Measurements from ENCODE around the gene FOLR1. TPM values are rescaled to one million over a fixed set of nuclear protein-coding genes. Genes with fewer than 3 reads are reported as not detected.
"Not testable (repeated sequence)": the region's sequence is repeated elsewhere in the genome, so short reads cannot be mapped to it uniquely, and the experiment has no call there.

FOLR1 gene
- polyA plus RNA-seq (2013, experiment 1 of 4) = 8.9 TPM
- polyA plus RNA-seq (2013, experiment 2 of 4) = 11.7 TPM
- polyA plus RNA-seq (2013, experiment 3 of 4) = 8.1 TPM
- polyA plus RNA-seq (2013, experiment 4 of 4) = 8.3 TPM

DNA sequence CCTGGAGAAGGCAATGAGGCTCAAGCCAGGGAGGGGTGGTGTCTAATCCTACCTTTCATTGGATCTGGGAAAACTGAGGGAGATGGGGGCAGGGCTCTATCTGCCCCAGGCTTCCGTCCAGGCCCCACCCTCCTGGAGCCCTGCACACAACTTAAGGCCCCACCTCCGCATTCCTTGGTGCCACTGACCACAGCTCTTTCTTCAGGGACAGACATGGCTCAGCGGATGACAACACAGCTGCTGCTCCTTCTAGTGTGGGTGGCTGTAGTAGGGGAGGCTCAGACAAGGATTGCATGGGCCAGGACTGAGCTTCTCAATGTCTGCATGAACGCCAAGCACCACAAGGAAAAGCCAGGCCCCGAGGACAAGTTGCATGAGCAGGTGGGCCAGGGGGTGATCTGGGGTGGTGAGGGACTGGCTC, at the start of gene FOLR1:
Gene FOLR1 (plus strand): TSS at position 180 of the 421 bp plus-strand sequence. CDS start 34 bp downstream, at position 214.
- WGBS, 2 experiments = 61 to 72% methylated on average over 5 of the region's 5 CpGs
- peaks cover 21% of the 10 kb centered on the region for H3K4me1 ChIP-seq (ENCODE audit: control insufficient read depth, insufficient read depth, low read length)
- no peaks in the 10 kb centered on the region for H3K9me3 ChIP-seq (ENCODE audit: control insufficient read depth, low read length)
- no peaks in the 10 kb centered on the region for H3K27me3 ChIP-seq (ENCODE audit: control insufficient read depth, insufficient read depth, low read length, poor library complexity, severe bottlenecking)
- H3K27ac ChIP-seq (ENCODE audit: insufficient read depth, low read depth, low read length, poor library complexity, severe bottlenecking) = no peak within 1 kb of the TSS
- H3K4me3 ChIP-seq (ENCODE audit: insufficient read depth, low read depth, low read length) = no peak within 1 kb of the TSS
- no peaks in the 10 kb centered on the region for H3K36me3 ChIP-seq (ENCODE audit: control insufficient read depth, insufficient read depth, low read length)

- H3K4me3 ChIP-seq (ENCODE audit: insufficient read depth, low read depth, low read length); H3K27ac ChIP-seq (ENCODE audit: insufficient read depth, low read depth, low read length, poor library complexity, severe bottlenecking); H3K27me3 ChIP-seq (ENCODE audit: control insufficient read depth, insufficient read depth, low read length, poor library complexity, severe bottlenecking); H3K36me3 ChIP-seq (ENCODE audit: control insufficient read depth, insufficient read depth, low read length); H3K9me3 ChIP-seq (ENCODE audit: control insufficient read depth, low read length); H3K4me1 ChIP-seq (ENCODE audit: control insufficient read depth, insufficient read depth, low read length): not testable (repeated sequence)
- no CpG with 5 or more reads among the region's 1 CpG for WGBS, 2 experiments
Measured at GRCh38 chr11:72142543-72142942, 49.4 kb upstream of the FOLR1 start.

DNA sequence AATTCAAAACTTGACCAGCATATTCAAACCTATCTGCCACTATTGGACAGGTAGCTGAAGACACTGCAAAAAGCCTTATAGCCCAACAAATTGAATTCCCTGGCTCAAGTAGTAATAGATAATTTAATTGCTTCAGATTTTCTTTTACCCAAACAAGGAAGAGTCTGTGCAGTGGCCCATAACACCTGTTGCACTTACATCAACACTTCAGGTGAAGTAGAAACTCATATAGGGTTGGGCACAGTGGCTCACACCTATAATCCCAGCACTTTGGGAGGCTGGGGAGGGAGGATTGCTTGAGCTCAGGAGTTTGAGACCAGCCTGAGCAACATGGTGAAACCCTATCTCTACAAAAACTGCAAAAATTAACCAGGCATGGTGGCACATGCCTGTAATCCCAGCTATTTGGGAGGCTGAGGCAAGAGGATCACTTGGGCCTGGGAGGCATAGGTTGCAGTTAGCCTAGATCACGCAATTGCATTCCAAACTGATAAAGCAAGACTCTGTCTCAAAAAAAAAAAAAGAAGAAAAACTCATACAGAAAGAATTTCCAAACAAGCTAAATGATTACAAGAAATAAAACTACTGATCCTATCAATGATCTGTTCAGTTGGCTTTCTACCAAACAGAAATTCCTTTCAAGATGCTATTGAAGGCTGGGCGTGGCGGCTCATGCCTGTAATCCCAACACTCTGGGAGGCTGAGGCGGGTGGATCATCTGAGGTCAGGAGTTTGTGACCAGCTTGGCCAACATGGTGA, 47.0 kb upstream of the FOLR1 start:
- no peak overlapping the region for H3K4me3 ChIP-seq (ENCODE audit: insufficient read depth, low read depth, low read length)
- H3K36me3 ChIP-seq (ENCODE audit: control insufficient read depth, insufficient read depth, low read length) = no peaks in the 10 kb centered on the region
- no peak overlapping the region for H3K27ac ChIP-seq (ENCODE audit: insufficient read depth, low read depth, low read length, poor library complexity, severe bottlenecking)
- no peaks in the 10 kb centered on the region for H3K27me3 ChIP-seq (ENCODE audit: control insufficient read depth, insufficient read depth, low read length, poor library complexity, severe bottlenecking)
- no peaks in the 10 kb centered on the region for H3K4me1 ChIP-seq (ENCODE audit: control insufficient read depth, insufficient read depth, low read length)
- H3K9me3 ChIP-seq (ENCODE audit: control insufficient read depth, low read length) = no peaks in the 10 kb centered on the region
- 90 to 92% methylated on average over 4 of the region's 4 CpGs for WGBS, 2 experiments

DNA sequence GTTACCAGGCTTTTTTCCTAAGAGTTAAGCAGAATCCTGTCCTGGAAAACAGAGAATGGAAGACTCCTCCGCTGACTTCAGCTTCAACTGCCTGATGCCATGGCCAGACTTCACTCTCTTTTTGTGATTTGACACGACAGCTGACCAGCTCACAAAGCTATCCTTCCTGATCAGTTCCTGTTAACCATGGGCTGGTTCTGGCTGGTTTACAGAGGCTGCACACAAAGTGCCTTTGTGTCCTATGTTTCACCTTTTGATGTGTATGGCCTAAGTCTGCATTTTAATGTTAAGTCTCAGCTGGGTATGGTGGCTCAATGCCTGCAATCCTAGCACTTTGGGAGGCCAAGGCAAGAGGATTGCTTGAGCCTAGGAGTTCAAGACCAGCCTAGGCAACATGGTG, 45.3 kb upstream of the FOLR1 start:
- WGBS, 2 experiments = 40 to 43% methylated on average over 2 of the region's 2 CpGs
- Histone ChIP-seq H3K4me3 (ENCODE audit: insufficient read depth, low read depth, low read length) (no peak overlapping the region), H3K27me3 (ENCODE audit: control insufficient read depth, insufficient read depth, low read length, poor library complexity, severe bottlenecking) (no peaks in the 10 kb centered on the region), H3K27ac (ENCODE audit: insufficient read depth, low read depth, low read length, poor library complexity, severe bottlenecking) (no peak overlapping the region), H3K36me3 (ENCODE audit: control insufficient read depth, insufficient read depth, low read length) (no peaks in the 10 kb centered on the region), H3K9me3 (ENCODE audit: control insufficient read depth, low read length) (no peaks in the 10 kb centered on the region), H3K4me1 (ENCODE audit: control insufficient read depth, insufficient read depth, low read length) (no peaks in the 10 kb centered on the region)

GRCh38 chr11:72150882-72151281, 41.1 kb upstream of the FOLR1 start:
- no peaks in the 10 kb centered on the region for H3K27me3 ChIP-seq (ENCODE audit: control insufficient read depth, insufficient read depth, low read length, poor library complexity, severe bottlenecking)
- no peaks in the 10 kb centered on the region for H3K9me3 ChIP-seq (ENCODE audit: control insufficient read depth, low read length)
- no peaks in the 10 kb centered on the region for H3K36me3 ChIP-seq (ENCODE audit: control insufficient read depth, insufficient read depth, low read length)
- H3K27ac ChIP-seq (ENCODE audit: insufficient read depth, low read depth, low read length, poor library complexity, severe bottlenecking) = no peak overlapping the region
- H3K4me3 ChIP-seq (ENCODE audit: insufficient read depth, low read depth, low read length) = no peak overlapping the region
- no peaks in the 10 kb centered on the region for H3K4me1 ChIP-seq (ENCODE audit: control insufficient read depth, insufficient read depth, low read length)
- WGBS, 2 experiments = 91% methylated on average over 4 of the region's 4 CpGs

DNA sequence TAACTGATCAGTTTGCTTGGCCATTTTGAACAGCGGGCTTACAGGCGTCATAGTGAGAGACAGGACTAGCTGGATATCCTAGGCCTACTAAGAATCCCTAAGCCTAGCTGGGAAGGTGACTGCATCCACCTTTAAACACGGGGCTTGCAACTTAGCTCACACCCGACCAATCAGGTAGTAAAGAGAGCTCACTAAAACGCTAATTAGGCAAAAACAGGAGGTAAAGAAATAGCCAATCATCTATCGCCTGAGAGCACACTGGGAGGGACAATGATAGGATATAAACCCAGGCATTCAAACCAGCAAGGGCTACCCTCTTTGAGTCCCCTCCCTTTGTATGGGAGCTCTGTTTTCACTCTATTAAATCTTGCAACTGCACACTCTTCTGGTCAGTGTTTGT, 38.1 kb upstream of the FOLR1 start:
- not testable (repeated sequence) for H3K9me3 ChIP-seq (ENCODE audit: control insufficient read depth, low read length); H3K4me3 ChIP-seq (ENCODE audit: insufficient read depth, low read depth, low read length); H3K36me3 ChIP-seq (ENCODE audit: control insufficient read depth, insufficient read depth, low read length); H3K27me3 ChIP-seq (ENCODE audit: control insufficient read depth, insufficient read depth, low read length, poor library complexity, severe bottlenecking); H3K4me1 ChIP-seq (ENCODE audit: control insufficient read depth, insufficient read depth, low read length); H3K27ac ChIP-seq (ENCODE audit: insufficient read depth, low read depth, low read length, poor library complexity, severe bottlenecking)
- WGBS, 2 experiments = 91 to 97% methylated on average over 6 of the region's 6 CpGs

GRCh38 chr11:72154816-72155215, 37.1 kb upstream of the FOLR1 start:
- no peaks in the 10 kb centered on the region for H3K9me3 ChIP-seq (ENCODE audit: control insufficient read depth, low read length)
- H3K36me3 ChIP-seq (ENCODE audit: control insufficient read depth, insufficient read depth, low read length) = no peaks in the 10 kb centered on the region
- H3K27me3 ChIP-seq (ENCODE audit: control insufficient read depth, insufficient read depth, low read length, poor library complexity, severe bottlenecking) = no peaks in the 10 kb centered on the region
- H3K4me3 ChIP-seq (ENCODE audit: insufficient read depth, low read depth, low read length) = no peak overlapping the region
- H3K27ac ChIP-seq (ENCODE audit: insufficient read depth, low read depth, low read length, poor library complexity, severe bottlenecking) = no peak overlapping the region
- no peaks in the 10 kb centered on the region for H3K4me1 ChIP-seq (ENCODE audit: control insufficient read depth, insufficient read depth, low read length)
- 89 to 92% methylated on average over 3 of the region's 3 CpGs for WGBS, 2 experiments

- no peaks in the 10 kb centered on the region for H3K27me3 ChIP-seq (ENCODE audit: control insufficient read depth, insufficient read depth, low read length, poor library complexity, severe bottlenecking)
- no peak overlapping the region for H3K4me3 ChIP-seq (ENCODE audit: insufficient read depth, low read depth, low read length)
- no peak overlapping the region for H3K27ac ChIP-seq (ENCODE audit: insufficient read depth, low read depth, low read length, poor library complexity, severe bottlenecking)
- no peaks in the 10 kb centered on the region for H3K36me3 ChIP-seq (ENCODE audit: control insufficient read depth, insufficient read depth, low read length)
- 93 to 95% methylated on average over 4 of the region's 4 CpGs for WGBS, 2 experiments
- H3K9me3 ChIP-seq (ENCODE audit: control insufficient read depth, low read length) = no peaks in the 10 kb centered on the region
- H3K4me1 ChIP-seq (ENCODE audit: control insufficient read depth, insufficient read depth, low read length) = no peaks in the 10 kb centered on the region
Measured at GRCh38 chr11:72155751-72156150, 36.2 kb upstream of the FOLR1 start.

DNA sequence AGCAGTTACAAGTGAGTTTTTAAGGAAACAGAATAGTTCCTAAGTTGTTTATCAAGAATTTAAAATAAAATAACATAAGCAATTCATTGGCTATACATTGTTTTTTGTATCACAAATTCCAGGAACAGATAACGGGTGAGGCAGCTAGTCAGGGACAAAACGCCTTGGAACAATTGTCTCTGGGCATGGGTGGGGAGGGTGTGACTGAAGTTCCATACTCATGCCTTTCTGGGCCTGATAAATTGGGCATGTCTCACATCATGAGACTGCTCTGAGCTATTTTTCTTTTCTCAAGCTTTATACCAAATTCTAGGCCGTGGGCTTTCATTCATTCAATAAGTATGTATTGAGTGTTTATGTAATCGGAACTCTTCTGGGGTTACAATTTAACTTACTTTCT, 34.8 kb upstream of the FOLR1 start:
- Histone ChIP-seq H3K9me3 (ENCODE audit: control insufficient read depth, low read length) (no peaks in the 10 kb centered on the region), H3K27me3 (ENCODE audit: control insufficient read depth, insufficient read depth, low read length, poor library complexity, severe bottlenecking) (no peaks in the 10 kb centered on the region), H3K36me3 (ENCODE audit: control insufficient read depth, insufficient read depth, low read length) (no peaks in the 10 kb centered on the region), H3K4me3 (ENCODE audit: insufficient read depth, low read depth, low read length) (no peak overlapping the region), H3K27ac (ENCODE audit: insufficient read depth, low read depth, low read length, poor library complexity, severe bottlenecking) (no peak overlapping the region), H3K4me1 (ENCODE audit: control insufficient read depth, insufficient read depth, low read length) (no peaks in the 10 kb centered on the region)
- 84 to 95% methylated on average over 3 to 4 of the region's 4 CpGs for WGBS, 2 experiments

DNA sequence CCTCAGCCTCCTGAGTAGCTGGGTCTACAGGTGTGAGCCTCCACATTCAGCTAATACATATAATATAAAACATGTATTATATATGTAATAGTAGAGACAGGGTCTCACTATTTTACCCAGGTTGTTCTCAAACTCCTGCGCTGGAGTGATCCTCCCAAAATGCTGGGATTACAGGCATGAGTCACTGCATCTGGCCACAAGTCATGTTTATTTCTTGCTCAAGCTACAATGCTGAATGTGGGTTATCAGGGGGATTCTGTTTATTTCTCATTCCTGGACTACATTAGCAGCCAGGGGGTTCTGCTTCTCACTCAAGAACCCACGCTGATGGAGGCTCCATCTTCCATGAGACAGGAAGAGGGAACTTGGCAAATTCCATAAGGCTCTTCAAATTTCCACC, 31.6 kb upstream of the FOLR1 start:
- Histone ChIP-seq H3K9me3 (ENCODE audit: control insufficient read depth, low read length) (no peaks in the 10 kb centered on the region), H3K27ac (ENCODE audit: insufficient read depth, low read depth, low read length, poor library complexity, severe bottlenecking) (no peak overlapping the region), H3K36me3 (ENCODE audit: control insufficient read depth, insufficient read depth, low read length) (no peaks in the 10 kb centered on the region), H3K4me3 (ENCODE audit: insufficient read depth, low read depth, low read length) (no peak overlapping the region), H3K4me1 (ENCODE audit: control insufficient read depth, insufficient read depth, low read length) (no peaks in the 10 kb centered on the region), H3K27me3 (ENCODE audit: control insufficient read depth, insufficient read depth, low read length, poor library complexity, severe bottlenecking) (no peaks in the 10 kb centered on the region)
- 97 to 98% methylated on average over 2 of the region's 2 CpGs for WGBS, 2 experiments
